GM21381 (cell line): ENCODE results near the gene MRPL54.
"Not testable (repeated sequence)": the region's sequence is repeated elsewhere in the genome, so short reads cannot be mapped to it uniquely, and the experiment has no call there.

ENCODE experiments used
- ATAC-seq: cut with Tn5 transposase; IDR thresholded peaks from one replicate; pipeline ENCODE4 v1.9.1; 2021; ENCODE audit warnings: mild to moderate bottlenecking, moderate library complexity; ENCODE audit not compliant: unreplicated experiment

Gene MRPL54

GRCh38 chr19:3740431-3740830 lies 22.1 kb upstream of the MRPL54 start:
- no peak for ATAC-seq

- ATAC-seq: no peak
These were observed 19.0 kb upstream of the MRPL54 start for GRCh38 chr19:3743486-3743885.

- no peak for ATAC-seq
These were observed 17.0 kb upstream of the MRPL54 start for GRCh38 chr19:3745363-3746045.

- ATAC-seq: no peak
These were observed 16.0 kb upstream of the MRPL54 start for GRCh38 chr19:3746371-3747056.

GRCh38 chr19:3748965-3749364 lies 13.5 kb upstream of the MRPL54 start:
- no peak for ATAC-seq

GRCh38 chr19:3750211-3750610 lies 12.3 kb upstream of the MRPL54 start:
- no peak for ATAC-seq

GRCh38 chr19:3751236-3751635 lies 11.2 kb upstream of the MRPL54 start:
- no peak for ATAC-seq

- ATAC-seq: no peak
These were observed 10.0 kb upstream of the MRPL54 start for GRCh38 chr19:3752492-3752891.

- ATAC-seq: no peak
These were observed 8.7 kb upstream of the MRPL54 start for GRCh38 chr19:3753631-3754410.

- not testable (repeated sequence) for ATAC-seq
These were observed 4.8 kb upstream of the MRPL54 start for GRCh38 chr19:3757705-3758104.

GRCh38 chr19:3758297-3758696 lies 4.2 kb upstream of the MRPL54 start:
- not testable (repeated sequence) for ATAC-seq

- ATAC-seq: no peak
These were observed 2.8 kb upstream of the MRPL54 start for GRCh38 chr19:3759482-3760254.

- ATAC-seq: no peak
These were observed 1.6 kb upstream of the MRPL54 start for GRCh38 chr19:3760871-3761361.

- ATAC-seq: peak; percentile 51
These were observed 926 bp upstream of the MRPL54 start, which contains the start of gene APBA3 for GRCh38 chr19:3761382-3762129. Gene APBA3 (minus strand): TSS chr19:3761692. CDS start chr19:3760264, 1,428 bp downstream.

GRCh38 chr19:3762130-3762473 lies 380 bp upstream of the MRPL54 start:
- no peak for ATAC-seq

- no peak for ATAC-seq
These were observed 2.6 kb downstream of the MRPL54 start for GRCh38 chr19:3765121-3765520.

GRCh38 chr19:3765757-3766156 lies 3.3 kb downstream of the MRPL54 start:
- ATAC-seq: not testable (repeated sequence)

GRCh38 chr19:3766520-3766919 lies 4.0 kb downstream of the MRPL54 start:
- no peak for ATAC-seq

GRCh38 chr19:3767050-3767449 lies 4.6 kb downstream of the MRPL54 start:
- ATAC-seq: no peak
